ENCODE data around the gene SLC6A16.
A peak's percentile ranks its signal among the peaks of the same experiment; 100 is the strongest.

DNA sequence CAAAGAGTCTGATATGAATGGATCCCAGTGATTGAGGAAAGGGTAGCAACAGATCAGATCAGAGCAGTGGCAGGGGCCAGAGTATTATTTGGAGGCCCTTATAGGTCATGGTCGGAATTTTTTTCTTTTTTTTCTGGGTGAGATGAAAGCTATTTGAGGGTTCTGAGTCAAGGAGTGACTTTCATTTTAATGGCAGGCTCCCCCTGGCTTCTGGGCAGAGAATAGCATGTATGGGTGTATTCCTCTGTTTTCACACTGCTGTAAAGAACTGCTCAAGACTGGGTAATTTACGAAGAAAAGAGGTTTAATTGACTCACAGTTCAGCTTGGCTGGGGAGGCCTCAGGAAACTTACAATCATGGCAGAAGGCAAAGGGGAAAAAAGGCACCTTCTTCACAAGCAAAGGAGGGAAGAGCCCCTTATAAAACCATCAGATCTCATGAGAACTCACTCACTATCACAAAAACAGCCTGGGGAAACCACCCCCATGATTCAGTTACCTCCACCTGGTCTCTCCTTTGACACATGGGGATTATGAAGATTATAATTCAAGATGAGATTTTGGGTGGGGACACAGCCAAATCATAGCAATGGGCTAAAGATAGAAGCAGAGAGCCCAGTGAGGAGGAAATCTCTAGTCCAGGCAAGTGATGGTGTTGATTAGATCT lies 3.0 kb upstream of the SLC6A16 start:
- TF ChIP-seq ZNF274 (IDR thresholded peaks at IDR 0.05; ENCODE audit: low read depth, low read length) (no peak), EZH2 (IDR thresholded peaks at IDR 0.05) (no peak), JUND (IDR thresholded peaks at IDR 0.05) (no peak), SP1 (IDR thresholded peaks at IDR 0.05; ENCODE audit: low read depth) (no peak), FOSL1 (IDR thresholded peaks at IDR 0.05; ENCODE audit: low read depth) (no peak), POLR2A (IDR thresholded peaks at IDR 0.05; ENCODE audit: borderline replicate concordance, extremely low read depth, insufficient read depth, insufficient read length) (no peak), POLR2AphosphoS5 (IDR thresholded peaks at IDR 0.05; ENCODE audit: low read depth, low read length) (no peak), ELF1 (IDR thresholded peaks at IDR 0.05; ENCODE audit: borderline replicate concordance, low read depth) (no peak), ZFX (IDR thresholded peaks at IDR 0.05) (no peak)
- TF ChIP-seq, protein P1, sequence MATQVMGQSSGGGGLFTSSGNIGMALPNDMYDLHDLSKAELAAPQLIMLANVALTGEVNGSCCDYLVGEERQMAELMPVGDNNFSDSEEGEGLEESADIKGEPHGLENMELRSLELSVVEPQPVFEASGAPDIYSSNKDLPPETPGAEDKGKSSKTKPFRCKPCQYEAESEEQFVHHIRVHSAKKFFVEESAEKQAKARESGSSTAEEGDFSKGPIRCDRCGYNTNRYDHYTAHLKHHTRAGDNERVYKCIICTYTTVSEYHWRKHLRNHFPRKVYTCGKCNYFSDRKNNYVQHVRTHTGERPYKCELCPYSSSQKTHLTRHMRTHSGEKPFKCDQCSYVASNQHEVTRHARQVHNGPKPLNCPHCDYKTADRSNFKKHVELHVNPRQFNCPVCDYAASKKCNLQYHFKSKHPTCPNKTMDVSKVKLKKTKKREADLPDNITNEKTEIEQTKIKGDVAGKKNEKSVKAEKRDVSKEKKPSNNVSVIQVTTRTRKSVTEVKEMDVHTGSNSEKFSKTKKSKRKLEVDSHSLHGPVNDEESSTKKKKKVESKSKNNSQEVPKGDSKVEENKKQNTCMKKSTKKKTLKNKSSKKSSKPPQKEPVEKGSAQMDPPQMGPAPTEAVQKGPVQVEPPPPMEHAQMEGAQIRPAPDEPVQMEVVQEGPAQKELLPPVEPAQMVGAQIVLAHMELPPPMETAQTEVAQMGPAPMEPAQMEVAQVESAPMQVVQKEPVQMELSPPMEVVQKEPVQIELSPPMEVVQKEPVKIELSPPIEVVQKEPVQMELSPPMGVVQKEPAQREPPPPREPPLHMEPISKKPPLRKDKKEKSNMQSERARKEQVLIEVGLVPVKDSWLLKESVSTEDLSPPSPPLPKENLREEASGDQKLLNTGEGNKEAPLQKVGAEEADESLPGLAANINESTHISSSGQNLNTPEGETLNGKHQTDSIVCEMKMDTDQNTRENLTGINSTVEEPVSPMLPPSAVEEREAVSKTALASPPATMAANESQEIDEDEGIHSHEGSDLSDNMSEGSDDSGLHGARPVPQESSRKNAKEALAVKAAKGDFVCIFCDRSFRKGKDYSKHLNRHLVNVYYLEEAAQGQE (IDR thresholded peaks at IDR 0.05; ENCODE audit: low read depth) = no peak
- TF ChIP-seq, protein P2, sequence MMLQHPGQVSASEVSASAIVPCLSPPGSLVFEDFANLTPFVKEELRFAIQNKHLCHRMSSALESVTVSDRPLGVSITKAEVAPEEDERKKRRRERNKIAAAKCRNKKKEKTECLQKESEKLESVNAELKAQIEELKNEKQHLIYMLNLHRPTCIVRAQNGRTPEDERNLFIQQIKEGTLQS (IDR thresholded peaks at IDR 0.05) = no peak
- TF ChIP-seq, protein P3, sequence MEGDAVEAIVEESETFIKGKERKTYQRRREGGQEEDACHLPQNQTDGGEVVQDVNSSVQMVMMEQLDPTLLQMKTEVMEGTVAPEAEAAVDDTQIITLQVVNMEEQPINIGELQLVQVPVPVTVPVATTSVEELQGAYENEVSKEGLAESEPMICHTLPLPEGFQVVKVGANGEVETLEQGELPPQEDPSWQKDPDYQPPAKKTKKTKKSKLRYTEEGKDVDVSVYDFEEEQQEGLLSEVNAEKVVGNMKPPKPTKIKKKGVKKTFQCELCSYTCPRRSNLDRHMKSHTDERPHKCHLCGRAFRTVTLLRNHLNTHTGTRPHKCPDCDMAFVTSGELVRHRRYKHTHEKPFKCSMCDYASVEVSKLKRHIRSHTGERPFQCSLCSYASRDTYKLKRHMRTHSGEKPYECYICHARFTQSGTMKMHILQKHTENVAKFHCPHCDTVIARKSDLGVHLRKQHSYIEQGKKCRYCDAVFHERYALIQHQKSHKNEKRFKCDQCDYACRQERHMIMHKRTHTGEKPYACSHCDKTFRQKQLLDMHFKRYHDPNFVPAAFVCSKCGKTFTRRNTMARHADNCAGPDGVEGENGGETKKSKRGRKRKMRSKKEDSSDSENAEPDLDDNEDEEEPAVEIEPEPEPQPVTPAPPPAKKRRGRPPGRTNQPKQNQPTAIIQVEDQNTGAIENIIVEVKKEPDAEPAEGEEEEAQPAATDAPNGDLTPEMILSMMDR (IDR thresholded peaks at IDR 0.05 in 2 of 3, conservative IDR thresholded peaks at IDR 0.05 in 1 of 3; ENCODE audit: borderline replicate concordance in 1 of 3, insufficient read depth in 1 of 3, low read depth in 2 of 3, low read length in 2 of 3) = peak; percentile 37 to 82 (median 76); a peak in 5 of 6 replicates
- TF ChIP-seq, protein P4, sequence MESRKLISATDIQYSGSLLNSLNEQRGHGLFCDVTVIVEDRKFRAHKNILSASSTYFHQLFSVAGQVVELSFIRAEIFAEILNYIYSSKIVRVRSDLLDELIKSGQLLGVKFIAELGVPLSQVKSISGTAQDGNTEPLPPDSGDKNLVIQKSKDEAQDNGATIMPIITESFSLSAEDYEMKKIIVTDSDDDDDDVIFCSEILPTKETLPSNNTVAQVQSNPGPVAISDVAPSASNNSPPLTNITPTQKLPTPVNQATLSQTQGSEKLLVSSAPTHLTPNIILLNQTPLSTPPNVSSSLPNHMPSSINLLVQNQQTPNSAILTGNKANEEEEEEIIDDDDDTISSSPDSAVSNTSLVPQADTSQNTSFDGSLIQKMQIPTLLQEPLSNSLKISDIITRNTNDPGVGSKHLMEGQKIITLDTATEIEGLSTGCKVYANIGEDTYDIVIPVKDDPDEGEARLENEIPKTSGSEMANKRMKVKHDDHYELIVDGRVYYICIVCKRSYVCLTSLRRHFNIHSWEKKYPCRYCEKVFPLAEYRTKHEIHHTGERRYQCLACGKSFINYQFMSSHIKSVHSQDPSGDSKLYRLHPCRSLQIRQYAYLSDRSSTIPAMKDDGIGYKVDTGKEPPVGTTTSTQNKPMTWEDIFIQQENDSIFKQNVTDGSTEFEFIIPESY (IDR thresholded peaks at IDR 0.05; ENCODE audit: extremely low read depth, insufficient replicate concordance, low read length) = no peak

Data from HCT116 (cell line).